Loucy (cell line): ENCODE measurements around the gene YBX3.

Experiments used
- EZH2phosphoT487 ChIP-seq: fragments of 200-600 bp; IDR thresholded peaks from 2 replicates; pipeline ENCODE4 v1.6.1; 2018; ENCODE audit warnings: antibody characterized with exemption, mild to moderate bottlenecking, moderate library complexity, borderline replicate concordance
- TF ChIP-seq, protein P1 (sequence below): fragments of 200-600 bp; sonication (generic); conservative IDR thresholded peaks from 2 replicates; pipeline ENCODE4 v1.5.1; 2014; ENCODE audit warnings: mild to moderate bottlenecking, antibody characterized with exemption, low read length

- TF ChIP-seq, protein P1, sequence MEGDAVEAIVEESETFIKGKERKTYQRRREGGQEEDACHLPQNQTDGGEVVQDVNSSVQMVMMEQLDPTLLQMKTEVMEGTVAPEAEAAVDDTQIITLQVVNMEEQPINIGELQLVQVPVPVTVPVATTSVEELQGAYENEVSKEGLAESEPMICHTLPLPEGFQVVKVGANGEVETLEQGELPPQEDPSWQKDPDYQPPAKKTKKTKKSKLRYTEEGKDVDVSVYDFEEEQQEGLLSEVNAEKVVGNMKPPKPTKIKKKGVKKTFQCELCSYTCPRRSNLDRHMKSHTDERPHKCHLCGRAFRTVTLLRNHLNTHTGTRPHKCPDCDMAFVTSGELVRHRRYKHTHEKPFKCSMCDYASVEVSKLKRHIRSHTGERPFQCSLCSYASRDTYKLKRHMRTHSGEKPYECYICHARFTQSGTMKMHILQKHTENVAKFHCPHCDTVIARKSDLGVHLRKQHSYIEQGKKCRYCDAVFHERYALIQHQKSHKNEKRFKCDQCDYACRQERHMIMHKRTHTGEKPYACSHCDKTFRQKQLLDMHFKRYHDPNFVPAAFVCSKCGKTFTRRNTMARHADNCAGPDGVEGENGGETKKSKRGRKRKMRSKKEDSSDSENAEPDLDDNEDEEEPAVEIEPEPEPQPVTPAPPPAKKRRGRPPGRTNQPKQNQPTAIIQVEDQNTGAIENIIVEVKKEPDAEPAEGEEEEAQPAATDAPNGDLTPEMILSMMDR, result no peak
- no peak for TF ChIP-seq EZH2phosphoT487
Observed at GRCh38 chr12:10739157-10740118, 16.3 kb upstream of the YBX3 start.
